OCI-LY7 (cell line): ENCODE measurements around the gene UQCR10.

Source experiments
- CTCF ChIP-seq: fragments of 200-600 bp; sonication (generic); conservative IDR thresholded peaks from 2 replicates; pipeline ENCODE4 v1.5.1; 2014; ENCODE audit warnings: mild to moderate bottlenecking, antibody characterized with exemption, low read length, moderate library complexity, mixed read lengths
- EZH2phosphoT487 ChIP-seq: fragments of 200-600 bp; sonication (generic); IDR thresholded peaks from 2 replicates; pipeline ENCODE4 v1.6.1; 2018; ENCODE audit warnings: low read depth, borderline replicate concordance, mild to moderate bottlenecking, mixed run types, antibody characterized with exemption, low read length, moderate library complexity, mixed read lengths

DNA sequence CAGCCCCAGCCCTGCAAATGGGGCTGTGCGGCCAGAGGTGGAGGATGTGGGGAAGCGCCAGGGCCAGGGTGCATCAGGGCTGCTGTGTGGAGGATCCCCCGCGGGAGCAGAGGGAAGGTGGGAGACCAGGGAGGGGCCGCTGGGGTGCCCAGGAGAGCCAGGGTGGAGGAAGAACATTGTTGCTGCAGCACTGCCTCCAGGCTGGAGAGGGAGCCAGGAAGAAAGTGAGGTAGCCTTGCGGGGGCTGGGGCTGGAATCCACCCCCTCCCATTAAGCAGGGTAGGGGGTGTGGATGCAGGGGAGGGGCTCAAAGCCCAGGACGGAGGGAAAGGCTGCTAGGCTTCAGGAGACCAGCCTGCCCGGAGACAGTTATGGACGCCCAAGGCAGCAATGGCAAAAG lies 32.3 kb upstream of the UQCR10 start:
- TF ChIP-seq CTCF (no peak), EZH2phosphoT487 (no peak)
